Posterior cingulate gyrus (tissue), 11 donors: Measurements from ENCODE around the gene ARHGAP21.
"Not testable (repeated sequence)": the region's sequence is repeated elsewhere in the genome, so short reads cannot be mapped to it uniquely, and the experiment has no call there.

Experiments
- DNase-seq, 10 donors: peaks; one replicate each; pipeline versions ENCODE4 v3.0.0 to v3.0.0-alpha.2; 2020 to 2021; ENCODE audit warnings: mixed read lengths in 3 of 10
- intact Hi-C: fragments of 100-400 bp; cut with DNase I; formaldehyde crosslinking; loops from one replicate; pipeline ENCODE4 v1.15.1; 2023

Gene ARHGAP21

GRCh38 chr10:24723788-24724380 is at the start of gene ARHGAP21:
TSS of gene ARHGAP21 (minus strand) at chr10:24723887. CDS start at chr10:24721899, 1,988 bp downstream.
- DNase-seq = peak; percentile 55 to 95 (median 74)
- intact Hi-C loops = loop anchor here (1.0 to 10.0 kb wide), 8 partner anchors 59 to 361 kb away; partner anchors contain the start of genes ENKUR, PRTFDC1 and THNSL1

DNA sequence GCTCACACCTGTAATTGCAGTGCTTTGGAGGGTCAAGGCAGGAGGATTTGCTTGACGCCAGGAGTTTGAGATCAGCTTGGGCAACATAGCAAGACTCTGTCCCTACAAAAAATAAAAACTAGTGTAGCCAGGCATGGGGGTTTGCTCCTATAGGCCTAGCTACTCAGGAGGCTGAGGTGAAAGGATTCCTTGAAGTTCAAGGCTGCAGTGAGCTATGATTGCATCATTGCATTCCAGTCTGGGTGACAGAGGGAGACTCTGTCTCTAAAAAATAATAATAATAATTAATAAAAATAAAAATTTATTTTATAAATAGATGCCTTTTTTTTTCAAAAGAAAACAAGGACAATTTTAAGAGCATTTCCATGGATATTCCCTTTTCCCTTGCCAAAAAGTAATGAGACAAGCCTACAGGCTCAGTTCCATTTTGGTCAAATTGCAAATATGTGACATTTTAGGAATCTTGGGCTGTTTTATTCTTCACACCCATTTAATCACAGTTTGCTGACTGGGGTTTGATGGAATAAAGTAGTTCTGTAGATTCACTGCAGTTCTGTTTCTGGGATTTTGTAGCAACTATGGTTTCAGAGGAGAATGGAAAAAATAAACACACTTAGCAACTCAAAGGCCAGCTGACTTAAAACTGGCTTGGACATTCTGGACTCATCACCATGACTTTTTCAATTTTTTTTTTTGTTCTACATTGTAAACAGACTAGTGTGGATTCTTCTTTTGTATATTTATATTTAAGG is 48.4 kb upstream of the ARHGAP21 start:
- intact Hi-C loops = loop anchor here (5.0 kb wide), 1 partner anchor 40 kb away; no protein-coding TSS in a partner anchor
- DNase-seq = no peak

- intact Hi-C loops, DNase-seq: not testable (repeated sequence)
These were observed 41.3 kb upstream of the ARHGAP21 start for GRCh38 chr10:24764991-24765390.

GRCh38 chr10:24762966-24763623 is 39.4 kb upstream of the ARHGAP21 start:
- DNase-seq = no peak
- intact Hi-C loops = no loop called here

- no peak for DNase-seq
- intact Hi-C loops = no loop called here
These were observed 38.7 kb upstream of the ARHGAP21 start for GRCh38 chr10:24762161-24762924.

GRCh38 chr10:24759672-24760071 is 36.0 kb upstream of the ARHGAP21 start:
- no peak for DNase-seq
- intact Hi-C loops = no loop called here

- DNase-seq, intact Hi-C loops: not testable (repeated sequence)
These were observed 34.6 kb upstream of the ARHGAP21 start for GRCh38 chr10:24758254-24758653.

GRCh38 chr10:24756283-24756682 is 32.6 kb upstream of the ARHGAP21 start:
- intact Hi-C loops = no loop called here

GRCh38 chr10:24751716-24752115 is 28.0 kb upstream of the ARHGAP21 start:
- DNase-seq = no peak
- intact Hi-C loops = no loop called here

More at GRCh38 chr10:24756283-24756682, 32.6 kb upstream of the ARHGAP21 start:
- no peak for DNase-seq

DNA sequence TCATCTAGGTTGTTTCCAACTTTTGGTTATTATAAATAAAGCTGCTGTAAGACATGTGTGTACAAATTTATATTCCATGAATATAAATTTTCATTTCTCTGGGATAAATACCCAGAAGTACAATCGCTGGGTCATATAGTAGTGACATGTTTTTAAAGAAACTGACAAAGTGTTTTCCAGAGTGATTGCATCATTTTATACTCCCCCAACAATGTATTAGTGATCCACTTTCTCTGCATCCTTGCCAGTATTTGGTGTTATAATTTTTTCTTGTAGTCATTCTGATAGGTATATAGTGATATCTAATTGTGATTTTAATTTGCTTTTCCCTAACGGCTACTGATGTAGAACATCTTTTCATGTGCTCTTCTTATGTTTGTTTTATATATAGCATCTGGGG is 27.0 kb upstream of the ARHGAP21 start:
- intact Hi-C loops = no loop called here
- DNase-seq = no peak

DNA sequence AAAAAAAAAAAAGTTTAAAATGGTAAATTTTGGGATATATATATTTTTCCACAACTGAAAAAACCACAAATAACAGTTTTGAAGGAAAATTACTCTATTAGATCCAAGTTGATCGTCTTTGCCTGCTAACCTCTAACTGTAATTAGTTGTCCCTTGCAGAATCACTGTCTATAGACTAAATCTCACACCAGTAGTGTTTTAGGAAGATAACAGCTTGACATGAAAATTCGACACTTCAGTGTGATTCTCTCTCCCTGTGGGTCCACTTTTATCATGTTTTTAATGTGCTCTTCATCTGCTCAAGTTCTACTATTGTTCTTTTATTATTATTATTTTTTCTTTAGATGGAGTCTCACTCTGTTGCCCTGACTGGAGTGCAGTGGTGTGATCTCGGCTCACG is 24.5 kb upstream of the ARHGAP21 start:
- intact Hi-C loops = no loop called here

GRCh38 chr10:24744946-24745345 is 21.3 kb upstream of the ARHGAP21 start:
- DNase-seq = peak in 1 of 10 donors; percentile 21
- intact Hi-C loops = no loop called here

More for the DNA sequence above, 24.5 kb upstream of the ARHGAP21 start:
- DNase-seq = no peak

DNA sequence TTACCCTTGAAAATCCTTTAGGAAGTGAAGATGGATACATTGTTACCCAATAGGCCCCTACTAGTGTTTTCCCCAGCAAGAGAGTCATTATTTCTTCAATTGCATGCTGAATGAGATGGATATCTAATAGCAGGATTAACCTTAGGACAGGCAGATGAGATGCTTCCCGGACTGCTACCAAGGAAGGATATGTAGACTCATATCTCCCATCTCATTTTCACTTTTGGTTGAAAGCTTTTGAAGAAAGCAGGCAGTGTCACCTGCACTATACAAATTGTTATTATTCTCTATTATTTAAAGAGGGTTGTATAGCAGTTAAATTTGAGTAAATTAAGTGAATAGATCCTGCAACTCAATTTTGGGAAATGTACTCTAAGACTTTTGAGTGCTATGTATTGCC is 17.0 kb upstream of the ARHGAP21 start:
- intact Hi-C loops = no loop called here
- no peak for DNase-seq

- intact Hi-C loops = no loop called here
- no peak for DNase-seq
These were observed 13.3 kb upstream of the ARHGAP21 start for GRCh38 chr10:24737001-24737400.

DNA sequence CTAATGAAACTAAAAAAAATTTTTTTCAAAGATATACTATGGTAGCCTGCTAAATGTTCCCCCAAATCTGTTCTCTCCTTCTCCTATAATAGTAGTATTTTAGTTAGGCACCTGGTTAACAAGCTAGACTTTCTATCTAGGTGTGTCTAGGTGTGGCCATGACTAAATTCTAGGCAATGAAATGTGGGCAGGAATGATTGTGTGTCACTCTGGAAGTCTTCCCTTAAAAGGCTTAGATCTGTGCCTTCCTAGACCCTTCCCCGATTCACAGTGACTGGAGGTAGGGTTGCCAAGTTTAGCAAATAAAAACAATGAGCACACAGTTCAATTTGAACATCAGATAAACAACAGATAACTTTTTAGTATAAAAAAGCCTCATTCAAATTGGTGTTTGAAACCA is 8.3 kb upstream of the ARHGAP21 start:
- DNase-seq = no peak
- intact Hi-C loops = loop anchor here (5.0 kb wide), 1 partner anchor 40 kb away; no protein-coding TSS in a partner anchor

DNA sequence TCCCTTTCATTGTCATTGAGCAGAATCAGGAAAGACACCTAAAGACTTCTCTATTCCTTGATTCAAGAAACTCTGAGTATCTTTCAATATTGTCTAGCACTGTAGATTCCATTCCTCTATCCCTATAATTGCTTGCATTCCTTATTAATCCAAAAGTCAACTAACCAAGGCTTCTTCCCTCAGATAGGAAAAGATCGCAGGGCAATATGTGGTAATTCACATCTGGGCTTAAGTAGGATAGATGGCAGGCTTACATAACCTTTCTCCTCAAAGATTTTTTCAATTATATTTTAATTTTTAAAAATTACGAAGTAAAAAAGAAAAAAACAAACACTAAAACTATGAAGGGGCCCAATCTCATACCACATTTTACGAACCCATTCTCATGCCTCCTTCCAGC is 7.1 kb upstream of the ARHGAP21 start:
- no peak for DNase-seq
- intact Hi-C loops = loop anchor here (5.0 kb wide), 1 partner anchor 41 kb away; no protein-coding TSS in a partner anchor

GRCh38 chr10:24727786-24728185 is 4.1 kb upstream of the ARHGAP21 start:
- peak in 2 of 10 donors; percentile 26 to 55 for DNase-seq
- intact Hi-C loops = loop anchor here (10.0 kb wide), 3 partner anchors 127 to 357 kb away; no protein-coding TSS in a partner anchor

DNA sequence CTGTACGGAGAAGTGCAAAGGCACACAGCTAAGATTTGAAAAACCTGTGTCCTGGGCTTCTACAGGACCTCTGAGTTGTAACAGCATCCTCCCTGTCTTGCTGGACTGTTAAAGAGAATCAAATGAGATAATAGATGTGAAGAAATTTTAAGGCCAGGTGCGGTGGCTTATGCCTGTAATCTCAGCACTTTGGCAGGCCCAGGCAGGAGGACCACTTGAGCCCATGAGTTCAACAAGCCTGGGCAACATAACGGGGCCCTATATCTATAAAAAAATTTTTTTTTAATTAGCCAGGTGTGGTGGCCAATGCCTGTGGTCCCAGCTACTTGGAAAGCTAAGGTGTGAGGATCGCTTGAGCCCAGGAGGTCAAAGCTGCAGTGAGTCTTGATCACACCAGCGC is 2.9 kb upstream of the ARHGAP21 start:
- DNase-seq = no peak
- intact Hi-C loops = loop anchor here (10.0 kb wide), 3 partner anchors 128 to 358 kb away; no protein-coding TSS in a partner anchor

- peak in 1 of 10 donors; percentile 38 for DNase-seq
- intact Hi-C loops = loop anchor here (10.0 kb wide), 3 partner anchors 129 to 359 kb away; no protein-coding TSS in a partner anchor
These were observed 2.3 kb upstream of the ARHGAP21 start for GRCh38 chr10:24726029-24726428.
